ENCODE data around the gene TFPI.

DNA sequence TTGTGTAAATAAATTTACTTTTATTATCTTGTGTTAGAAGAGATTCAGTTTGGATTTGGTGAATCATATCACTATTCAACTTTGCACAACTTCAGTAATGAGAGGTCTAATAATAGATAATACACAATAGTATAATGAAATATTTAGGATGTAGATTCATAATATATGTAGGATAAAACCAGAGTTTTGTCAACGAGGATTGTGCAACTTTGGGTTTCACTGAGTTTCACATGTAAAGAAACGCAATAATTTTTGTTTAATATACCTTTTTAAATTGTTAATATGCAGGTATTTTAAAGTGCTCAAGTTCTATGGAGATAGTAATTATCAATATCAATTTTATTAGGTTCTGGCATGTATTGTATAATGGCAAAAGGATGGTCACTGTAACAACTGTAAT lies 111.5 kb downstream of the TFPI start:
- TF ChIP-seq, protein P1, sequence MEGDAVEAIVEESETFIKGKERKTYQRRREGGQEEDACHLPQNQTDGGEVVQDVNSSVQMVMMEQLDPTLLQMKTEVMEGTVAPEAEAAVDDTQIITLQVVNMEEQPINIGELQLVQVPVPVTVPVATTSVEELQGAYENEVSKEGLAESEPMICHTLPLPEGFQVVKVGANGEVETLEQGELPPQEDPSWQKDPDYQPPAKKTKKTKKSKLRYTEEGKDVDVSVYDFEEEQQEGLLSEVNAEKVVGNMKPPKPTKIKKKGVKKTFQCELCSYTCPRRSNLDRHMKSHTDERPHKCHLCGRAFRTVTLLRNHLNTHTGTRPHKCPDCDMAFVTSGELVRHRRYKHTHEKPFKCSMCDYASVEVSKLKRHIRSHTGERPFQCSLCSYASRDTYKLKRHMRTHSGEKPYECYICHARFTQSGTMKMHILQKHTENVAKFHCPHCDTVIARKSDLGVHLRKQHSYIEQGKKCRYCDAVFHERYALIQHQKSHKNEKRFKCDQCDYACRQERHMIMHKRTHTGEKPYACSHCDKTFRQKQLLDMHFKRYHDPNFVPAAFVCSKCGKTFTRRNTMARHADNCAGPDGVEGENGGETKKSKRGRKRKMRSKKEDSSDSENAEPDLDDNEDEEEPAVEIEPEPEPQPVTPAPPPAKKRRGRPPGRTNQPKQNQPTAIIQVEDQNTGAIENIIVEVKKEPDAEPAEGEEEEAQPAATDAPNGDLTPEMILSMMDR (IDR thresholded peaks at IDR 0.05; ENCODE audit: poor library complexity): no peak
- no peak for TF ChIP-seq EZH2 (IDR thresholded peaks at IDR 0.05; ENCODE audit: borderline replicate concordance)

All from hepatocyte (in vitro differentiated cells).